CD1c-positive myeloid dendritic cell (primary cell): ENCODE data around the gene TTC14.

ENCODE experiments used
- DNase-seq: peaks from one replicate; pipeline ENCODE4 v3.0.0-alpha.2; 2016; ENCODE audit errors: extremely low spot score

Gene TTC14

GRCh38 chr3:180630371-180630770 is 28.4 kb downstream of the TTC14 start:
- DNase-seq = no peak

GRCh38 chr3:180631317-180631716 is 29.4 kb downstream of the TTC14 start:
- DNase-seq = no peak

GRCh38 chr3:180633722-180634121 is 31.8 kb downstream of the TTC14 start:
- DNase-seq = no peak

GRCh38 chr3:180640987-180641386 is 39.0 kb downstream of the TTC14 start:
- no peak for DNase-seq

- no peak for DNase-seq
Measured at GRCh38 chr3:180646187-180646790, 44.3 kb downstream of the TTC14 start.

- DNase-seq = no peak
Measured at GRCh38 chr3:180656406-180656805, 54.4 kb downstream of the TTC14 start.

- DNase-seq = no peak
Measured at GRCh38 chr3:180657094-180657493, 55.1 kb downstream of the TTC14 start.
